ENCODE measurements around the gene NKD2.

The NKD2 gene

DNA sequence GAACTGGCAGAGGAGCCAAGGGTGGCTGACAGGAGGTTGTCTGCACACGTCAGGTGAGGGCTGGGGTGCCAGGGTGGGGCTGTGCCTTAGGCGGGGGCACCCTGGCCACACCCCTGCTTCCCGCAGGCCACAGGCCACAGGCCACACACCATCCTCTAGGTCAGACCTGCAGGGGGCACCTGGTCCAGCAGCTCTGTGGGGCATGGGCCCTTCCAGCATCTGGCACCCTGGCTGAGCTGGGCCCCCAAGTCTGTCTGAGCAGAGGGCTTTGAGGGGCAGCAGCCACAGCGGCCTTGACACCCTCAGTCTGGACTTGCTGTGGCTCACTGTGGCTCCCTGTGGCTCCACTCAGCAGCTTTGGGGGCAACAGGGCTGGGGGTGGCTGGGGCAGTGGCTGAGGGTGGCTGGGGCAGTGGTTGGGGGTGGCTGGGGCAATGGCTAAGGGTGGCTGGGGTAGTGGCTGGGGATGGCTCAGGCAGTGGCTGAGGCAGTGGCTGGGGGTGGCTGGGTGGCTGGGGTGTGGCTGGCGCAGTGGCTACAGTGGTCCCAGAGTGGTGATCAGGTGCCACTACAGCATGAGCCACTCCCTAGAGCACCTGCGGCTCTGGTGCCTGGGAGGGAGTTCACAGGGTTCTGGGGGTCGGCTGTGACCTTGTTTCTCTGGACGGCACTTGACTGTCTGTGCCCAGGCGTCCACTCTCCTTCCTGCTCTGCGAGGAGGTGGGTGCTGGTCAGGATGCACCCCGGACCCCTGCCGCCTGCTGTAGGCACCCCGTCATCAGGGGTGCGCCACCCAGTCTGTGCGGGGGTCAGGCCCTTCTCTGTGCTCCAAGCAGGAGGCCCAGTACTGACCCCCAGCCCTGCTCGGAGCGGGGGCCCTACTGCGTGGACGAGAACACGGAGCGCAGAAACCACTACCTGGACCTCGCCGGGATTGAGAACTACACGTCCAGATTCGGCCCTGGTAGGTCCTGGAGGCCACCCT, 27.1 kb downstream of the NKD2 start:
- TF ChIP-seq CTCF (IDR thresholded peaks at IDR 0.05; ENCODE audit: low read depth, low read length), result no peak
- DNase-seq (ENCODE audit: extremely low read depth, low read depth), result no peak

DNA sequence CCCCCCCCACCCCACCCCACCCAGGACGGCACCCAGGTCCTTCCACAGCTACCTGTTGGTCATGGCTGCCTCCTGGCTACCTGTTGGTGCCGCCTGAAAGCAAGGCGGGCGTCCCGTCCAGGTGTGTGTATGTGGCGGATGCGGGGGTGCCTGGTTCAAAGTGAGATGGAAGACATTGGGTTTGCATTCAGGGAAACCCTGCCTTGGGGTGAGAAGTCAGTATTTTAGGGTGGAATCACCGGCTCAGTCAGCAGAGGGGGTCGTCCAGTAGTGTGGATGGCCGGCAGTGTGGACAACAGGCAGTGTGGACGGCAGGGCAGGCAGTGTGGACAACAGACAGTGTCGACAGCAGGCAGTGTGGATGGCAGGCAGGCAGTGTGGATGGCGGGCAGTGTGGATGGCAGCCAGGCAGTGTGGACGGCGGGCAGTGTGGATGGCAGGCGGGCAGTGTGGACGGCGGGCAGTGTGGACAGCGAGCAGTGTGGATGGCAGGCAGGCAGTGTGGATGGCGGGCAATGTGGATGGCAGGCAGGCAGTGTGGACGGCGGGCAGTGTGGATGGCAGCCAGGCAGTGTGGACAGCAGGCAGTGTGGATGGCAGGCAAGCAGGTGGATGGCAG, 28.0 kb downstream of the NKD2 start:
- no peak for DNase-seq (ENCODE audit: extremely low read depth, low read depth)
- no peak for TF ChIP-seq CTCF (IDR thresholded peaks at IDR 0.05; ENCODE audit: low read depth, low read length)

DNA sequence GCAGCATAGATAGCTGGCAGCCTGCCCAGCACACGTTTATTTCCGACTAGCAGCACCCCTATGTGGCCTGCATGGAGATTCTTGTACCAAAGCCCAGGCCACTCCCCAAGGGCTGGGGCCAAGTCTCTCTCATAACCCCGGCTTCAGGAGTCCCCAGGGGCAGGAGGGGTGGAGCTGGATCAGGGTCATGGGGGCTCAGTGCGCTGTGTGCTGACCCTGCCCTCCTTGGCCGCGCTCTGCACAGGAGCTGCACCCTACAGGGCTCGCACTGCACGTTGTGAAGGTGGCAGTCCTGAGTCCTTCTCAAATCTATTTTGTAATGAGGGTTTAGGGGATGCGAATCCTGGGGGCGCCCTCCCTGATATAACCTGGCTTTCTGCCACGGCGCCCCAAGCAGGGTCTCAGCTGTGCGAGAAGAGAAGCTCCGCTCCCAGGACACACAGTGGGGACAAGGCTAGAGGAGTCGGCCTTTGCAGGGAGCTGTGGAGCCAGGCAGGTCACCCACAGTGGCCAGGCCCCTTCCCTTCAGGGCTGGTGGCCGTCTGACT, 28.6 kb downstream of the NKD2 start:
- DNase-seq (ENCODE audit: extremely low read depth, low read depth), result no peak
- no peak for TF ChIP-seq CTCF (IDR thresholded peaks at IDR 0.05; ENCODE audit: low read depth, low read length)

GRCh38 chr5:1037671-1038416, 29.2 kb downstream of the NKD2 start:
- DNase-seq (ENCODE audit: extremely low read depth, low read depth), result no peak
- TF ChIP-seq CTCF (IDR thresholded peaks at IDR 0.05; ENCODE audit: low read depth, low read length), result no peak

DNA sequence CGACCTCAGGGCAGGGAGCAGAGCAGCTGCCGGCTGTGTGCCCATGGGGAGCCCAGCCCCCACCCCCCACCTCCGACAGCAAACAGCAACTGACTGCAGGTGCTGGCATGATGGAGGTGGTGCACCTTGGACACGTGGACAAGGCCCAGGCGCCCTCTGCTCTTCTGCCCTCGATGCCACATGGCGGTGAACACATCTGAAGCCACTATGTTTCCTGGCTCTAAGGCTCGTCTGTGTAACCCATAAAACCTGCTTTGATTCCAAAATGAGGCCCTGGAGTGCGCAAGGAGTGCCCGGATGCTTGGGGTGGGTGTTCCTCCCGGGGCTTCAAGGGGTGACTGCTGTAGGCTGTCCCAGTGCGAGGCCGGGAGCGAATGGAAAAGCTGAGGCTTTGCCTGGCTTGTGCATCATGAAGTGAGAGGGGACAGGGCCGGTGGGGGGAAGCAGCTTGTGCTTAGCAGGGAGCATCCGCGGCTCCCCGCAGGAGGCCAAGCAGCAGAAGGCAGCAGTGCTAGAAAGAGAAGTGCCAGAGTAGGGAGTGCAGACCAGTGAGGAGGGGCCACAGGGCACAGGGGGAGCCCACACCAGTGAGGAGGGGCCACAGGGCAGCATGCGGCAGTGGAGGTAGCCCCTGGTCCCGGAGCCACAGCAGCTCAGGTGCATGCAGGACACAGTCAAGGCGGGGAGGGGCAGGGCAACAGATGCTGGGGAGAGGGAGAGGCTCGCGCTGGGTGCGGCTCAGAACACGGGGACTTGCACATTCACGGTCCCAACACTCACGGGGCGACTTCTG, 30.0 kb downstream of the NKD2 start:
- TF ChIP-seq CTCF (IDR thresholded peaks at IDR 0.05; ENCODE audit: low read depth, low read length), result no peak
- no peak for DNase-seq (ENCODE audit: extremely low read depth, low read depth)

DNA sequence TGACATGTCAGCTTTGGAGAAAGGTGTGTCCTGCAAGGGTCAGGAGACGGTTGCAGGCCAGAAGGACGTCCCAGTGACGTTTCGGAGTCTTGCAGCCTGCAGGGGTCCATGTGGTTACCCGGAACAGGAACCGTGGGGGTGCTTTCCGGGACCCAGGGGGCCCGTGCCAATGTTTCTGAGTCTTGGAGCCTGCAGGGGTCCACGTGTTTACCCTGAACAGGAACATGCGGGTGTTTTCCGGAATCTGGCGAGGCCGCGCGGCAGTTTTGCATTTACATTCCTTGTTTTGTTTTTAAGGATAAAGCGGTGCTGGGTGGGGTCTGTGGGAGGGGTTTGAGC, 30.6 kb downstream of the NKD2 start:
- no peak for DNase-seq (ENCODE audit: extremely low read depth, low read depth)
- TF ChIP-seq CTCF (IDR thresholded peaks at IDR 0.05; ENCODE audit: low read depth, low read length), result no peak

Measured in AG09319 (cell line).